HepG2 (cell line): ENCODE results near the gene SSNA1. TPM values are rescaled to one million over a fixed set of nuclear protein-coding genes. Genes with fewer than 3 reads are reported as not detected.

Source experiments
- ATAC-seq: fragments of 200-7000 bp; cut with Tn5 transposase; 3 replicates; pipeline ENCODE4 v1.9.1; 2020; ENCODE audit warnings: mild to moderate bottlenecking, moderate library complexity
- BruUV-seq: library from RNA; stranded (reverse); fragments of 400-500 nt; replicated peaks from 2 replicates; lab custom pipeline; 2021; lab: Mats Ljungman, UMichigan
- CTCF ChIA-PET: fragments of 300-600 bp; formaldehyde crosslinking; extraction: SDS; loops from one replicate; lab custom pipeline; 2021; ENCODE audit warnings: low total read pairs, inconsistent platforms, low intra/inter-chr PET ratio; lab: Yijun Ruan, JAX
- POLR2A ChIA-PET: fragments of 350-600 bp; sonication (Branson Sonifier 250); formaldehyde crosslinking; loops from one replicate; lab custom pipeline; 2020; ENCODE audit warnings: antibody characterized with exemption, inconsistent platforms; lab: Yijun Ruan, JAX
- DNase-seq: peaks from one replicate; pipeline ENCODE4 v3.0.0-alpha.2; 2015; ENCODE audit warnings: low spot score
- FAIRE-seq: peaks from 3 replicates; lab custom pipeline; 2011; peaks lifted over from hg19 to GRCh38; lab: Jason Lieb, UNC
- H2AFZ ChIP-seq: one replicate; pipeline ENCODE4 v1.6.1; 2011; ENCODE audit warnings: low read length, inconsistent platforms
- H3K27ac ChIP-seq: fragments of 300-600 bp; 3 replicates; pipeline ENCODE4 v1.8.0; 2011; ENCODE audit warnings: mixed run types, mild to moderate bottlenecking, mixed read lengths, low read length, inconsistent platforms; ENCODE audit not compliant: insufficient read depth; ENCODE audit errors: extremely low read length
- H3K27me3 ChIP-seq, 2 experiments: fragments of 200-600 bp in 1 of 2; 2 replicates in 1 of 2; 3 replicates in 1 of 2; pipeline versions ENCODE4 v1.6.0 to v1.8.0; 2011; ENCODE audit warnings: low read length in 2 of 2, mild to moderate bottlenecking in 2 of 2, moderate library complexity in 2 of 2, inconsistent platforms in 1 of 2; ENCODE audit not compliant: insufficient read depth in 2 of 2, control insufficient read depth in 1 of 2
- H3K36me3 ChIP-seq, 2 experiments: fragments of 200-600 bp in 1 of 2; replicated peaks in 1 of 2; 2 replicates in 1 of 2; 3 replicates in 1 of 2; pipeline versions ENCODE4 v1.5.1 to v1.8.0; 2011; ENCODE audit warnings: low read length in 2 of 2, inconsistent platforms in 1 of 2; ENCODE audit not compliant: insufficient read depth in 2 of 2, control insufficient read depth in 1 of 2
- H3K4me1 ChIP-seq: 2 replicates; pipeline ENCODE4 v1.5.1; 2012; ENCODE audit warnings: low read length, inconsistent platforms; ENCODE audit not compliant: insufficient read depth
- H3K4me2 ChIP-seq: 2 replicates; pipeline ENCODE4 v1.6.0; 2011; ENCODE audit warnings: low read depth, low read length, inconsistent platforms
- H3K4me3 ChIP-seq, 3 experiments: fragments of 200-600 bp in 1 of 3; sonication (generic), shearing (Covaris generic) in 1 of 3; replicated peaks in 1 of 3; 2 replicates each; pipeline ENCODE4 v1.5.1; 2011 to 2016; ENCODE audit warnings: low read length in 3 of 3, inconsistent platforms in 2 of 3, low read depth in 2 of 3, mild to moderate bottlenecking in 2 of 3, control low read depth in 1 of 3, mixed read lengths in 1 of 3; ENCODE audit not compliant: insufficient read depth in 1 of 3
- H3K79me2 ChIP-seq: one replicate; pipeline ENCODE4 v1.6.1; 2011; ENCODE audit warnings: low read length, inconsistent platforms; ENCODE audit not compliant: insufficient read depth
- H3K9ac ChIP-seq: 2 replicates; pipeline ENCODE4 v1.6.0; 2011; ENCODE audit warnings: mild to moderate bottlenecking, low read depth, low read length, inconsistent platforms; ENCODE audit not compliant: insufficient read depth
- H3K9me3 ChIP-seq: 2 replicates; pipeline ENCODE4 v1.5.1; 2012; ENCODE audit warnings: mild to moderate bottlenecking, low read length
- H4K20me1 ChIP-seq: 2 replicates; pipeline ENCODE4 v1.6.0; 2011; ENCODE audit warnings: inconsistent platforms, mild to moderate bottlenecking, low read length, moderate library complexity; ENCODE audit not compliant: insufficient read depth
- CCDC6 ChIP-seq: sonication (generic); formaldehyde crosslinking; IDR thresholded peaks from 2 replicates; pipeline ENCODE4 v1.8.1; 2022; ENCODE audit warnings: mild to moderate bottlenecking, missing genetic modification reagents, moderate library complexity
- EEA1 ChIP-seq: sonication (generic); formaldehyde crosslinking; IDR thresholded peaks from 2 replicates; pipeline ENCODE4 v1.5.1; 2020; ENCODE audit warnings: mild to moderate bottlenecking, missing genetic modification reagents, borderline replicate concordance
- HOXA5 ChIP-seq: sonication (generic); formaldehyde crosslinking; IDR thresholded peaks from 2 replicates; pipeline ENCODE4 v1.4.0; 2020; ENCODE audit warnings: missing genetic modification reagents
- KAT2B ChIP-seq: fragments of 150-350 bp; IDR thresholded peaks from 2 replicates; pipeline ENCODE4 v1.6.1; 2014; ENCODE audit warnings: low read depth, low read length, borderline replicate concordance
- KAT7 ChIP-seq: IDR thresholded peaks from 2 replicates; pipeline ENCODE4 v1.6.1; 2018; ENCODE audit warnings: borderline replicate concordance, missing compliant biosample characterization
- KDM5B ChIP-seq: sonication (generic); formaldehyde crosslinking; IDR thresholded peaks from 2 replicates; pipeline ENCODE4 v1.4.0; 2020; ENCODE audit warnings: missing genetic modification reagents, mild to moderate bottlenecking, borderline replicate concordance
- RXRA ChIP-seq: sonication (generic); formaldehyde crosslinking; IDR thresholded peaks from 2 replicates; pipeline ENCODE4 v1.5.1; 2020; ENCODE audit warnings: missing genetic modification reagents
- SALL2 ChIP-seq: sonication (generic); formaldehyde crosslinking; IDR thresholded peaks from 2 replicates; pipeline ENCODE4 v1.8.1; 2023; ENCODE audit warnings: mild to moderate bottlenecking, missing genetic modification reagents, inconsistent platforms
- SAP130 ChIP-seq: IDR thresholded peaks from 2 replicates; pipeline ENCODE4 v1.6.1; 2016; ENCODE audit warnings: low read depth
- ZBTB38 ChIP-seq: sonication (generic); formaldehyde crosslinking; IDR thresholded peaks from 2 replicates; pipeline ENCODE4 v1.5.1; 2020; ENCODE audit warnings: mild to moderate bottlenecking, missing genetic modification reagents
- ZFP82 ChIP-seq: sonication (generic); formaldehyde crosslinking; IDR thresholded peaks from 2 replicates; pipeline ENCODE4 v1.5.1; 2020; ENCODE audit warnings: mild to moderate bottlenecking, missing genetic modification reagents, borderline replicate concordance
- ZNF337 ChIP-seq: sonication (generic); formaldehyde crosslinking; IDR thresholded peaks from 2 replicates; pipeline ENCODE4 v1.5.1; 2020; ENCODE audit warnings: missing genetic modification reagents, low read depth, mild to moderate bottlenecking, borderline replicate concordance
- ZNF772 ChIP-seq: sonication (generic); formaldehyde crosslinking; IDR thresholded peaks from 2 replicates; pipeline ENCODE4 v1.5.0; 2020; ENCODE audit warnings: mild to moderate bottlenecking, missing genetic modification reagents
- ZSCAN31 ChIP-seq: sonication (generic); formaldehyde crosslinking; IDR thresholded peaks from 2 replicates; pipeline ENCODE4 v1.5.0; 2020; ENCODE audit warnings: low read depth, mild to moderate bottlenecking, missing genetic modification reagents
- ZZZ3 ChIP-seq: sonication (generic); formaldehyde crosslinking; IDR thresholded peaks from 2 replicates; pipeline ENCODE4 v1.4.0; 2020; ENCODE audit warnings: missing genetic modification reagents, mild to moderate bottlenecking, borderline replicate concordance
- WGBS: methylation state at CpG from one replicate; pipeline ENCODE4 v1.1.6; 2017; ENCODE audit warnings: low lambda C conversion rate; 5-methylcytosine and 5-hydroxymethylcytosine counted together
- in situ Hi-C: cut with HindIII; loops from 2 replicates; pipeline ENCODE4 v1.10.0; 2017; ENCODE audit warnings: low pct_unique_long_range_greater_than_20kb; ENCODE audit not compliant: extremely low pct_ligation_motif_present
- intact Hi-C: fragments of 100-400 bp; cut with micrococcal nuclease; formaldehyde crosslinking; loops from one replicate; pipeline ENCODE4 v1.10.0; 2022; ENCODE audit not compliant: unreplicated experiment
- polyA plus RNA-seq, 8 experiments: library from polyadenylated mRNA; depleted of rRNA in 3 of 8; stranded (reverse) in 7 of 8; unstranded in 1 of 8; fragments of >200 nt; fragmentation: Illumina TruSeq in 4 of 8; extraction: Trizol in 4 of 8; gene quantifications; 2 replicates each; pipeline versions ENCODE4 v1.2.1 to v1.2.3, GENCODE V29; 2011 to 2016; ENCODE audit warnings: low read depth in 4 of 8, missing spikeins in 1 of 8, mixed read lengths in 1 of 8; ENCODE audit not compliant: insufficient read depth in 1 of 8
- total RNA-seq, 5 experiments: library from RNA; depleted of rRNA; stranded (reverse); fragments of >200 nt; fragmentation: Illumina TruSeq; extraction: Trizol; gene quantifications; 2 replicates each; pipeline ENCODE4 v1.2.3, GENCODE V29; 2016; ENCODE audit warnings: low read depth in 1 of 5
- TF ChIP-seq, protein P1 (sequence below): sonication (generic); formaldehyde crosslinking; IDR thresholded peaks from 2 replicates; pipeline ENCODE4 v1.4.0; 2020; ENCODE audit warnings: missing genetic modification reagents

The SSNA1 gene
- total and polyA plus RNA-seq, 2 of the 13 experiments (the other 11 are each of a cell fraction or from before 2014, with no cell fraction given) = 35.9 to 49.4 TPM

DNA sequence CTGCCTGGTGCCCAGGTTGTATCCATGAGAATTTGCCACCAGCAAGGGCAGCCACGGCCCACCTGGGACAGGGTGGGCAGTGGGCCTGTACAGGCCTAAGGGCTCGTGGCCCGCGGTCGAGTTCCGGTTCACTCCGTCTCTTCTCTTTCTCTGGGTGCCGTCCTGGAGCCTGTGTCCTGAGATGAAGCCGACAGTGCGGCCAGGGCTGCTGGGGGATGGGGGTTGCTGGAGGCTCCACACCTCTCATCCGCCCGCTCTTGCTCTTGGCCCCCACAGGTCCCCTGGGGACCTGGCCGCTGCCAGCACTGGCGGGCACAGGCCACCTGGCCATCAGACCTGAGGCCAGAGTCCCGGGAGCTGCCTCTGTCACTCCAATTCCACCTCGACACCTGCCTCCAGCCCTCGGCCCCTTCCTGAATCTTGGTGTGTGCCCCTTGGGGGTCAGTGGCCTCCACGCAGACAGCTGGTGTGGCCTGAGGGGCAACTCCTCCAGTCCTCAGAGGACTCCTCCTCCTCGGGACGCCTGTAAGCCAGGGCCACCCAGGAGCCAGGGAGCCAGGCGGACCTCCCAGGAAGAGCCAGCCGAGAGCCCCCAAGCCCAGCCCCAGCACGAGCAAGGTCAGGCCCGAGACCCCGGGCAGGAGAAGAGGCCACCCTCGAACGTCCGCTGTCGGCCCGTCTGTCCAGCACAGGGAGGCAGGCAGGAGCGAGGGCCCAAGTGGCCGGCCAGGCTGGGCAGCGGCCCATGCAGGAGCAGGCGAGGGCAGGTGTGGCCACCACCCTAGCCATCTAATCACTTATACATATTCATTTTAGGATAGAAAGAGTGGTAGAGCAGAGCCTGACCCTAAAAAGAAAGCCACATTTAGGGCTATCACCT, 23.9 kb upstream of the SSNA1 start:
- Histone ChIP-seq H3K79me2 (no peaks in the 10 kb centered on the region), H3K9me3 (no peaks in the 10 kb centered on the region), H2AFZ (no peak overlapping the region), H3K27me3 (peaks cover 21 to 83% of the 10 kb centered on the region in 2 experiments; a peak in 4 of 5 replicates), H4K20me1 (no peaks in the 10 kb centered on the region), H3K4me2 (no peak overlapping the region), H3K9ac (no peak overlapping the region), H3K4me3 (no peak overlapping the region), H3K4me1 (no peaks in the 10 kb centered on the region; the same call in 1 of the 2 replicates), H3K36me3 (no peaks in the 10 kb centered on the region), H3K27ac (no peak overlapping the region)
- TF ChIP-seq KAT2B = no peak
- TF ChIP-seq RXRA (CRISPR knock-in tag) = no peak
- no peak for TF ChIP-seq SAP130 (CRISPR knock-in tag)
- TF ChIP-seq ZZZ3 (CRISPR knock-in tag) = no peak
- no peak for TF ChIP-seq ZBTB38 (CRISPR knock-in tag)
- no peak for TF ChIP-seq ZNF772
- no peak for TF ChIP-seq ZNF337 (CRISPR knock-in tag)
- no peak for TF ChIP-seq KDM5B
- TF ChIP-seq ZSCAN31 = no peak
- TF ChIP-seq SALL2 (CRISPR knock-in tag) = no peak
- TF ChIP-seq HOXA5 (CRISPR knock-in tag) = no peak
- no peak for TF ChIP-seq EEA1 (CRISPR knock-in tag)
- TF ChIP-seq CCDC6 (CRISPR knock-in tag) = no peak
- TF ChIP-seq KAT7 (CRISPR knock-in tag) = no peak
- no peak for TF ChIP-seq ZFP82 (CRISPR knock-in tag)
- TF ChIP-seq, protein P1, sequence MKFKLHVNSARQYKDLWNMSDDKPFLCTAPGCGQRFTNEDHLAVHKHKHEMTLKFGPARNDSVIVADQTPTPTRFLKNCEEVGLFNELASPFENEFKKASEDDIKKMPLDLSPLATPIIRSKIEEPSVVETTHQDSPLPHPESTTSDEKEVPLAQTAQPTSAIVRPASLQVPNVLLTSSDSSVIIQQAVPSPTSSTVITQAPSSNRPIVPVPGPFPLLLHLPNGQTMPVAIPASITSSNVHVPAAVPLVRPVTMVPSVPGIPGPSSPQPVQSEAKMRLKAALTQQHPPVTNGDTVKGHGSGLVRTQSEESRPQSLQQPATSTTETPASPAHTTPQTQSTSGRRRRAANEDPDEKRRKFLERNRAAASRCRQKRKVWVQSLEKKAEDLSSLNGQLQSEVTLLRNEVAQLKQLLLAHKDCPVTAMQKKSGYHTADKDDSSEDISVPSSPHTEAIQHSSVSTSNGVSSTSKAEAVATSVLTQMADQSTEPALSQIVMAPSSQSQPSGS (CRISPR knock-in tag) = no peak
- no peak for DNase-seq
- ChIA-PET POLR2A (no interaction called here), CTCF (no interaction called here)
- BruUV-seq = no TSS peak
- ATAC-seq = no peak
- in situ Hi-C loops = no loop called here
- 47% methylated on average over 31 of the region's 34 CpGs for WGBS
- FAIRE-seq = no peak
- intact Hi-C loops = no loop called here
